WI38 (cell line): ENCODE data around the gene MTARC2.
"Not testable (repeated sequence)": the region's sequence is repeated elsewhere in the genome, so short reads cannot be mapped to it uniquely, and the experiment has no call there.

ENCODE experiments used
- H3K4me3 ChIP-seq: 2 replicates; pipeline ENCODE4 v1.5.1; 2011; ENCODE audit warnings: low read depth, mild to moderate bottlenecking, control low read depth, low read length
- TF ChIP-seq, protein P1 (sequence below): IDR thresholded peaks from 2 replicates; pipeline ENCODE4 v1.5.1; 2012; ENCODE audit warnings: low read depth, mild to moderate bottlenecking, control low read depth, low read length

Gene MTARC2

DNA sequence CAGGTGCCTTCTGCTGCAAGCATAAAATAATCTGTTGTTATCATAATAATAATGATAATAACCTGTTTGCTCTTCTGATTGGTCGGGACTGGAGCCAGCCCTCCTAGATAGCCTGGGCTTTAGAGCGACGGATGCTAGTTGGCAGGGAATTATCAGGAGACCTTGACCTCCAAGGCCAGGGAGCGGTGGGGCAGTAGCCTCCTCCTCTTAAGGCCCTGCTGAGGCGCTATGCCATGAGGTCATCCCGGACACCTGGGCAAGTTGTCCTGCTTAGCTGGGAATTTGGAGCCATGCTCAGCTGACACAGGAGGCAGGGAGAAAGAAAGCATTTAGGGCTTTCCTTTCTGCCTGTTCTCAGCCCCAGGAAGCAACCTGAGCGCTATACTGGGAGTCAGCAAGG lies 42.3 kb upstream of the MTARC2 start:
- no peak overlapping the region for H3K4me3 ChIP-seq
- TF ChIP-seq, protein P1, sequence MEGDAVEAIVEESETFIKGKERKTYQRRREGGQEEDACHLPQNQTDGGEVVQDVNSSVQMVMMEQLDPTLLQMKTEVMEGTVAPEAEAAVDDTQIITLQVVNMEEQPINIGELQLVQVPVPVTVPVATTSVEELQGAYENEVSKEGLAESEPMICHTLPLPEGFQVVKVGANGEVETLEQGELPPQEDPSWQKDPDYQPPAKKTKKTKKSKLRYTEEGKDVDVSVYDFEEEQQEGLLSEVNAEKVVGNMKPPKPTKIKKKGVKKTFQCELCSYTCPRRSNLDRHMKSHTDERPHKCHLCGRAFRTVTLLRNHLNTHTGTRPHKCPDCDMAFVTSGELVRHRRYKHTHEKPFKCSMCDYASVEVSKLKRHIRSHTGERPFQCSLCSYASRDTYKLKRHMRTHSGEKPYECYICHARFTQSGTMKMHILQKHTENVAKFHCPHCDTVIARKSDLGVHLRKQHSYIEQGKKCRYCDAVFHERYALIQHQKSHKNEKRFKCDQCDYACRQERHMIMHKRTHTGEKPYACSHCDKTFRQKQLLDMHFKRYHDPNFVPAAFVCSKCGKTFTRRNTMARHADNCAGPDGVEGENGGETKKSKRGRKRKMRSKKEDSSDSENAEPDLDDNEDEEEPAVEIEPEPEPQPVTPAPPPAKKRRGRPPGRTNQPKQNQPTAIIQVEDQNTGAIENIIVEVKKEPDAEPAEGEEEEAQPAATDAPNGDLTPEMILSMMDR = no peak

DNA sequence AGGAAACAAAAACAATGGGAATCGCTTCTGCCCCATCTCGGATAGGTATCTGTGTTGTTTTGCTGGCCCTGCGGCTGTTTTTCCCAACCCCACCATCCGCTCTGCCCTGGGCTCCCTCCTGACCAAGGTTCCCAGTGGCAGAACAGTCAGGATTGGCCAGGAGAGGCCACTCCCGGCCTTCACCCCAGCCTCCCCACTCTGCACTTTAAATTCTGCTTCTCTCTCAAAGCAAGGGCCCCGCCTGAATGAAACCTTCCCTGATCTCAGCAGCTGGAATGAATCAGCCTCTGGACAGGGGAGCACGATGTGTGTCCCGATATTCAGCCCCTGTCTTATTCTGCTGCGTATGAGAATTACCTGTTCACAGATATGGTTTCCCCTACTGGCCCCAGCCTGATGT lies 41.6 kb upstream of the MTARC2 start:
- no peak overlapping the region for H3K4me3 ChIP-seq
- TF ChIP-seq, protein P1 = no peak

DNA sequence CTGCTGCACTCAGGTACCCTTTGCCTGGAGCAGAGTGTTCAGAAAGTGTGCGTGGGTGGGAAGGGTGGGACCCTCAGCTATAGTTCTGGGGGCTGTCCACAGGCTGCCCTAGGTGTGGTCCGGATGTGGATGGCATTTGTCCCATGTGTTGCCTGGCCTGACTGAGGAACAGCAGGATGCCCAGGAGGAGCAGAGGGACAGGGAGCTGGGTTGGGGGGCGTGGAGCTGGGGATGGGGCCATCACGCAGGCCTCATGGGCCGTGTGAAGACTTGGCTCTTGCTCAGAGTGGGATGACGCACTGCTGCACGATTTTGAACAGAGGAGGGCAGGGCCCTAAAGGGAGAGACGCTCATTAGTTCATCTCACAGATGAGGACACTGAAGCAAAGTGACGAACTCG lies 41.0 kb upstream of the MTARC2 start:
- H3K4me3 ChIP-seq = no peak overlapping the region
- TF ChIP-seq, protein P1 = no peak

DNA sequence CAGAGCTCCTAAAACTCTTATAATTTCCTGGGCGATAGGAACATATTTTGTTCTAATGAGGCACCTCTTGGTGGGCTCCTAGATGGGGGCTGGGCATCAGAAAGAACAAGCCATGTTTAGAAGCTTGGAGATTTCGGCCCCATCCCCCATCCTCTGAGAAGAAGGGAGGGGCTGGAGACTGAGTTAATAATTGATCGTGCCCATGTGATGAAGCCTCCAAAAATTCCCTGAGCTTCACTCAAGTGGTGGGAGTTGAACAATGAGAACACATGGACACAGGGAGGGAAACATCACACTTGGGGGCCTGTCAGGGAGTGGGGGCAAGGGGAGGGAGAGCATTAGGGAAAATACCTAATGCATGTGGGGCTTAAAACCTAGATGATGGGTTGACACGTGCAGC lies 39.9 kb upstream of the MTARC2 start:
- no peak overlapping the region for H3K4me3 ChIP-seq
- TF ChIP-seq, protein P1 = no peak

DNA sequence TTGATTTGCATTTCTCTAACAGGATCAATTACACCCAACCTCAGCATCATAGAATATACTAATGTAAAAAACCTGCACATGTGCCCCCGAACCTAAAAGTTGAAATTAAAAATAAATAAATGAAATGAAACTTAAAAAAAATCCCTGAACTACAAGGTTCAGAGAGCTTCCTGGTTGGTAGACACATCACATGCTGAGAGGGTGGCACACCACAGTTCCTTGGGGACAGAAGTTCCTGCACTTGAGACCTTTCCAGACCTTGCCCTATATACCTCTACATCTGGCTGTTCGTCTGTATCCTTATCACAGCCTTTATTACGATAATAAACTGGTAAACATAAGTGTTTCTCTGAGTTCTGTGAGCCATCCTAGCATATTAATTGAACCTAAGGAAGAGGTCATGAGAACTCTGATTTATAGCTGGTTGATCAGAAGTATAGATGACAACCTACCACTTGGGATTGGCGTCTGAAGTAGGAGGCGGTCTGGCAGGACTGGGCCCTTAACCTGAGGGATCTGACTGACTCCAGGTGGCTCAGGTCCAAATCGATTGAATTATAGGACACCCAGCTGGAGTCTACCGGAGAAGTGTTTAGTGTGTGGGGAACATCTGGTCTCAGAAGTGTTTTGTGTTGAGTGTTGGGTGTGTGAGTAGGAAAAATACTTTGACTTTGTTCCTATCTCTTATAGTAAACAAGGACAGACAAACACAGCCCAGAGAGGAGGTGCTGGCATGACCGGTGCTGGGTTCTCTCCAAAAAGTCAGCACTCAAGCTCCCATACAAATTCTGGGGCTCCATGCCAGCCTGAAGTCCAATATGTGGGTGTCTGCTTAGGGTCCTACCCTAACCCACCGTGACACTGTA lies 39.0 kb upstream of the MTARC2 start:
- TF ChIP-seq, protein P1 = no peak
- no peak overlapping the region for H3K4me3 ChIP-seq

DNA sequence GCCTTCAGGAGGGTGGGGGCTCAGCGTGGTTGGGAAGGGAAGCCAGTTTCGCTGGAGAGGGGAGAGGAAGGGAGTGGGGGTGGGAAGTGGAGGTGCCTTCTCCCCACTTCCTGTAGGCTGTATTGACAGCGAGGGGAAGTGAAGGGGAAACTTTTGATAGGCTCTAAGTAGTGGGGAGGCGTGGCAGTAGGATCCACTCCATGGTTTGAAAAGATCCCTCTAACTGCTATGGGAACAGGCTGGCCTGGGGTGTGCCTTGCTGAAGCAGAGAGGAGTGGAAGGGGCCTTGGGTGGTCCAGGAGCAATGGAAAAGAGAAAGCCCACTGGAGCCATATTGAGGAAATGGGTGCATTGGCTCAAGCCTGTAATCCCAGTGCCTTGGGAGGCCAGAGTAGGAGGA lies 37.8 kb upstream of the MTARC2 start:
- no peak overlapping the region for H3K4me3 ChIP-seq
- TF ChIP-seq, protein P1 = no peak

- H3K4me3 ChIP-seq = no peak overlapping the region
- TF ChIP-seq, protein P1 = no peak
Observed at GRCh38 chr1:220711056-220711809, 36.9 kb upstream of the MTARC2 start.

- not testable (repeated sequence) for H3K4me3 ChIP-seq
Observed at GRCh38 chr1:220715986-220716385, 32.1 kb upstream of the MTARC2 start.
